KMS-11 (cell line): ENCODE data around the gene SCTR.

Experiments used
- H2AFZ ChIP-seq: fragments of 200-600 bp; sonication (generic); 2 replicates; pipeline ENCODE4 v1.6.1; 2016; ENCODE audit warnings: antibody characterized with exemption, mixed run types, low read depth
- H3K27ac ChIP-seq: fragments of 200-600 bp; sonication (generic); 2 replicates; pipeline ENCODE4 v1.6.1; 2016; ENCODE audit warnings: mild to moderate bottlenecking, mixed run types
- H3K27me3 ChIP-seq: fragments of 200-600 bp; sonication (generic); 2 replicates; pipeline ENCODE4 v1.6.1; 2017; ENCODE audit warnings: mild to moderate bottlenecking, low read depth, mixed run types, moderate library complexity; ENCODE audit not compliant: insufficient read depth
- H3K36me3 ChIP-seq: fragments of 200-600 bp; sonication (generic); 2 replicates; pipeline ENCODE4 v1.6.1; 2017; ENCODE audit warnings: mild to moderate bottlenecking, mixed run types; ENCODE audit not compliant: insufficient read depth
- H3K4me1 ChIP-seq: fragments of 200-600 bp; sonication (generic); 2 replicates; pipeline ENCODE4 v1.6.1; 2016; ENCODE audit warnings: mild to moderate bottlenecking, low read depth, mixed run types; ENCODE audit not compliant: poor library complexity, severe bottlenecking
- H3K4me2 ChIP-seq: fragments of 200-600 bp; sonication (generic); 2 replicates; pipeline ENCODE4 v1.7.0; 2016; ENCODE audit warnings: mild to moderate bottlenecking, mixed run types
- H3K4me3 ChIP-seq: fragments of 200-600 bp; sonication (generic); IDR thresholded peaks from 2 replicates; pipeline ENCODE4 v1.6.1; 2017; ENCODE audit warnings: low read depth, low read length, mixed read lengths; ENCODE audit not compliant: insufficient read depth
- H3K79me2 ChIP-seq: fragments of 200-600 bp; sonication (generic); 2 replicates; pipeline ENCODE4 v1.6.1; 2016; ENCODE audit warnings: low read depth, mixed run types; ENCODE audit not compliant: insufficient read depth
- H3K9ac ChIP-seq: fragments of 200-600 bp; sonication (generic); 2 replicates; pipeline ENCODE4 v1.6.1; 2016; ENCODE audit warnings: mild to moderate bottlenecking, mixed run types
- H4K20me1 ChIP-seq: fragments of 200-600 bp; sonication (generic); 2 replicates; pipeline ENCODE4 v1.6.1; 2016; ENCODE audit warnings: mild to moderate bottlenecking, mixed run types; ENCODE audit not compliant: insufficient read depth
- TF ChIP-seq, protein P1 (sequence below): fragments of 200-600 bp; sonication (generic); conservative IDR thresholded peaks from 2 replicates; pipeline ENCODE4 v1.6.1; 2017; ENCODE audit warnings: low read depth, mild to moderate bottlenecking, antibody characterized with exemption, low read length, moderate library complexity, mixed read lengths

SCTR gene

DNA sequence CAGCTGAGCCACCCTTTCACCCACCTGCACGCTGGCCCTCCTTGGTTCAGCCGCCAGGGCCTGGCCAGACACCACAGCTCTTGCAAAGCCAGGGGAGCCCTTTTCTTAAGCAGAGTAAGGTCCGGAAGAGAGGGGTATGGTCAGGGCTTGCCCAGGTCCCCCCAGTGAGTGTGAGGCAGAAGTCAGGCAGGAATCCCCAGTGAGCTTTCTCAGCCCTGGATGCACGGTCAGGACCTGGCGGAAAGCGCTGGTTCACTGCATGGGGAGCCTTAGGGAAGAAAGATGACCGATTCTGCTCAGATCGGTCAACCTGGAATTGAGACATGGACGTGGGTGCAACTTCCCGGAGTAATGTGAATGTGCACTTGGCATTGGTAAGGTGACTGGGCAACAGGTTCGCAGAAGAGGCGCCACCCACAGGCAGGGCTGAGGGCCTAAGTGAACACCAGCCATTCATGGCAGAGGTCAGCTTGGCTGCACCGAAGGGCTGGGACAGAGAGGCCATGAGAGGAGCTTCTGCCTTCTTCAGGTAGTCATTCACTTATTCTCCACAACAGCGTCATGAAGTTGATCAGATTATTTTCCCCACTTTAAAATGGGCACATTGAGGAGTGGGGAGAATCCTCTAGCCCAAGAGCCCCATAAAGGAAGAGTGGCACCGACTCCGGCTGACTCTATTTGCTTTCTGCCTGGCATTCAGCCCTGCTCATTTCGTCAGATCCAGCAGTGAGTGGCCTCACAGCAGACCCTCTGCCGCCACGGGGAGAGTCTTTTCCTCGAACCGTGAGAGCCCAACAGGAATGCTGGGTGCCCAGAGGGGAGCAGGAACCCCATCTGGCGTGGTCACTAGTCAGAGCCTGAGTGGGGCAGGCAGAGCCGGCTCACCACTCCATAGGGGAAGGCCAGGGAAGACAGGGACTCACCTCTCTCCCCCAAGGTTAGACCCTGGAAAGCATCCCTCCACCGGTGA is 35.8 kb downstream of the SCTR start:
- no peaks in the 10 kb centered on the region for H3K36me3 ChIP-seq
- no peak overlapping the region for H2AFZ ChIP-seq
- no peak overlapping the region for H3K27ac ChIP-seq
- TF ChIP-seq, protein P1, sequence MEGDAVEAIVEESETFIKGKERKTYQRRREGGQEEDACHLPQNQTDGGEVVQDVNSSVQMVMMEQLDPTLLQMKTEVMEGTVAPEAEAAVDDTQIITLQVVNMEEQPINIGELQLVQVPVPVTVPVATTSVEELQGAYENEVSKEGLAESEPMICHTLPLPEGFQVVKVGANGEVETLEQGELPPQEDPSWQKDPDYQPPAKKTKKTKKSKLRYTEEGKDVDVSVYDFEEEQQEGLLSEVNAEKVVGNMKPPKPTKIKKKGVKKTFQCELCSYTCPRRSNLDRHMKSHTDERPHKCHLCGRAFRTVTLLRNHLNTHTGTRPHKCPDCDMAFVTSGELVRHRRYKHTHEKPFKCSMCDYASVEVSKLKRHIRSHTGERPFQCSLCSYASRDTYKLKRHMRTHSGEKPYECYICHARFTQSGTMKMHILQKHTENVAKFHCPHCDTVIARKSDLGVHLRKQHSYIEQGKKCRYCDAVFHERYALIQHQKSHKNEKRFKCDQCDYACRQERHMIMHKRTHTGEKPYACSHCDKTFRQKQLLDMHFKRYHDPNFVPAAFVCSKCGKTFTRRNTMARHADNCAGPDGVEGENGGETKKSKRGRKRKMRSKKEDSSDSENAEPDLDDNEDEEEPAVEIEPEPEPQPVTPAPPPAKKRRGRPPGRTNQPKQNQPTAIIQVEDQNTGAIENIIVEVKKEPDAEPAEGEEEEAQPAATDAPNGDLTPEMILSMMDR = no peak
- H3K79me2 ChIP-seq = no peaks in the 10 kb centered on the region
- H3K4me1 ChIP-seq = no peaks in the 10 kb centered on the region
- H3K4me3 ChIP-seq = no peak overlapping the region
- no peaks in the 10 kb centered on the region for H4K20me1 ChIP-seq
- no peak overlapping the region for H3K4me2 ChIP-seq
- no peaks in the 10 kb centered on the region for H3K27me3 ChIP-seq
- no peak overlapping the region for H3K9ac ChIP-seq

DNA sequence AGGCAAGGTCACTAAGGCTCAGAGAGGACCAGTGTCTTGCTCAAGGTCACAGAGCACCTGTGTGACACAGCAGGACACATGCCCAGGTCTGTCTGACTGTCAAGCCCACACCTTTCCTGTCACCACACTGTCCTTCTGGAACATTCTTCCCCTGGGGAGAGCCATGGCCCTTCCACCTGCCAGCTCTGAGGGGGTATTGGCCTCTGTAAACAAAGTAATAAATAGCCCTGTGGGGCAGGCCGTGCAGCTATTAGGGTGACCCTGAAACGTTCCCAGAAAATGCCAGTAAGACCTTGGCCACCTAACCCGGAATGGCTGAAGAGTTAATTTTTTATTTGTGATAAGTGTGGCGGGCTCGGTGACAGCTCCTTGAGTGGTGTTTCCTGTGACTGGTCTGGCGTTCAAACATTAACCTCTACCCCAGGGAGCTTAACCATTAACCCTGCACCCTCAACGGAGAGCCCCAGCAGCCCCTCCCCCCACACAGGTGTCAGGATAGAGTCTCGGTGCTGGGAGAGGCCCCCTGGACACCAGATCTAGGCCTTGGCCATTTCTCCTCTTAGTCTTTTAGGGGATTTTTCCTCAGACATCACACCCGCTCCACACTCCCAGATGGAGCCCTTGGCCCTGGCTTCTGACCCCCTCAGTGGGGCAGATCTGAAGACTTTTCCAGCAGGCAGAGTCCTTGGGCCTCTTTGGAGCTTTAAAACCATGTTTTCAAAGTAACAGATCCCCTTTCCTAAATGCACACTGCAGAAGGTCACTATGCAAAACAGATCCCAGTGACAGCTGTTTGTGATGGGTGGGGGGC is 36.6 kb downstream of the SCTR start:
- TF ChIP-seq, protein P1 = no peak
- H3K9ac ChIP-seq = no peak overlapping the region
- H2AFZ ChIP-seq = no peak overlapping the region
- no peak overlapping the region for H3K4me3 ChIP-seq
- H3K27ac ChIP-seq = no peak overlapping the region
- H3K27me3 ChIP-seq = no peaks in the 10 kb centered on the region
- no peaks in the 10 kb centered on the region for H3K79me2 ChIP-seq
- H3K36me3 ChIP-seq = no peaks in the 10 kb centered on the region
- H3K4me2 ChIP-seq = no peak overlapping the region
- no peaks in the 10 kb centered on the region for H3K4me1 ChIP-seq
- H4K20me1 ChIP-seq = no peaks in the 10 kb centered on the region

DNA sequence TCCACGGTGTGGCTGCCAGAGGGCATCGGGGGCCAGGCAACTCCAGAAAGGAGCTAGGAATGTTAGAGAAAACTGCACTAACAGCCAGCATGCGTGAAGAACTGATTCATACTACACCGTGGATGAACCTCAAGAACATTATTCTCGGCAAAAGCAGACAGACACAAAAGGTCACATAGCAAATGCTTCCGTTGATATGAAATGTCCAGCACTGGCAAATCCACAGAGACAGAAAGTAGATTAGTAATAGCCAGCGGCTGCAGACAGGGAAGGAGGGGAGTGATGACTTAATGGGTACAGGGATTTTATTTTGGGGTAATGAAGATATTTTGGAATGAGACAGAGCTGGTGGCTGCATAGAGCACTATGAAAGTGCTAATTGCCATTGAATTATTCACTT is 37.4 kb downstream of the SCTR start:
- H4K20me1 ChIP-seq = no peaks in the 10 kb centered on the region
- TF ChIP-seq, protein P1 = no peak
- no peaks in the 10 kb centered on the region for H3K79me2 ChIP-seq
- H3K4me2 ChIP-seq = no peak overlapping the region
- no peak overlapping the region for H3K4me3 ChIP-seq
- no peaks in the 10 kb centered on the region for H3K4me1 ChIP-seq
- no peak overlapping the region for H3K27ac ChIP-seq
- H3K27me3 ChIP-seq = no peaks in the 10 kb centered on the region
- H2AFZ ChIP-seq = no peak overlapping the region
- no peak overlapping the region for H3K9ac ChIP-seq
- H3K36me3 ChIP-seq = no peaks in the 10 kb centered on the region

DNA sequence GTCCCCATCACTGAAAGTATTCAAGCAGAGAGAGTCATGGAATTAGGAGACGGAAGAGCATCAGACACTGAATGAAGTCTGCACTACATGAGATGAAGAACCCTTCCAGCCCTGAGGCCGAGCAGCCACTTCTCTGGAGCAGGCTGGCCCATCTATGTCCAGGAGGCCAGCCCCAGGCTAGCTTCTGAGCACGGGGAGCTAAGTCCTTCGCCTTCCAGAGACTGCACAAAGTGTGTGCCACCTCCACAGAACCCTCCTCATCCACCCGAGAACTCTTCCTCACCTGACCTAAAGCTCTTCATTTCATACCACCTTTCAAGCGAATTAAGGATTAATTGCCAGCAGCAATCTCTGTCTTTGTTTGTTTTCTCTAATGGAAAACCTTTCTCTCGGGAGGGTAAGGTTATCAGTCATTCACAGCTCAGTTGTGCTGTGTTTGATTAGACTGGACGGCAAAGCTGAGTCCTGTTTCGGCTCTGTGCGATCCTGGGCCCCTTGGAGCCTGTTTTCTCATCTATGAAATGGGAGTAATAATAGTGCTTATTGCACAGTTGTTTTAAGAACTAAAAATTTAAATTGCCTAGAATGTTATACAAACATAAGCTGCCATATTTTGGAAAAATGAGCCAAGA is 38.0 kb downstream of the SCTR start:
- H3K79me2 ChIP-seq = no peaks in the 10 kb centered on the region
- H4K20me1 ChIP-seq = no peaks in the 10 kb centered on the region
- H3K9ac ChIP-seq = no peak overlapping the region
- no peak overlapping the region for H3K4me3 ChIP-seq
- no peaks in the 10 kb centered on the region for H3K4me1 ChIP-seq
- no peaks in the 10 kb centered on the region for H3K27me3 ChIP-seq
- TF ChIP-seq, protein P1 = no peak
- H3K27ac ChIP-seq = no peak overlapping the region
- no peaks in the 10 kb centered on the region for H3K36me3 ChIP-seq
- H3K4me2 ChIP-seq = no peak overlapping the region
- no peak overlapping the region for H2AFZ ChIP-seq
